HepG2 (cell line): Measurements from ENCODE around the gene PLEKHG2. TPM values are rescaled to one million over a fixed set of nuclear protein-coding genes. Genes with fewer than 3 reads are reported as not detected.

ENCODE experiments used
- FLYWCH1 ChIP-seq: sonication (generic); formaldehyde crosslinking; IDR thresholded peaks from 2 replicates; pipeline ENCODE4 v1.8.1; 2023; ENCODE audit warnings: mild to moderate bottlenecking, missing genetic modification reagents
- JUNB ChIP-seq: sonication (generic); formaldehyde crosslinking; IDR thresholded peaks from 2 replicates; pipeline ENCODE4 v1.8.0; 2022; ENCODE audit warnings: missing genetic modification reagents, mild to moderate bottlenecking, borderline replicate concordance
- MED8 ChIP-seq: sonication (generic); formaldehyde crosslinking; IDR thresholded peaks from 2 replicates; pipeline ENCODE4 v1.8.1; 2023; ENCODE audit warnings: mild to moderate bottlenecking, missing genetic modification reagents; ENCODE audit not compliant: insufficient replicate concordance
- MYC ChIP-seq: sonication (generic); formaldehyde crosslinking; IDR thresholded peaks from 2 replicates; pipeline ENCODE4 v1.9.0; 2021; ENCODE audit warnings: missing genetic modification reagents, borderline replicate concordance
- NFATC3 ChIP-seq: sonication (generic); formaldehyde crosslinking; IDR thresholded peaks from 2 replicates; pipeline ENCODE4 v1.5.1; 2020; ENCODE audit warnings: mild to moderate bottlenecking, missing genetic modification reagents
- NR2F6 ChIP-seq, 2 experiments: IDR thresholded peaks; 2 replicates each; pipeline ENCODE4 v1.6.1; 2016; ENCODE audit warnings: antibody characterized with exemption in 1 of 2, mild to moderate bottlenecking in 1 of 2
- PCBP1 ChIP-seq: fragments of 200-400 bp; formaldehyde crosslinking; IDR thresholded peaks from 2 replicates; pipeline ENCODE4 v1.6.1; 2017; ENCODE audit warnings: mild to moderate bottlenecking, low read depth, low read length, borderline replicate concordance
- PHF8 ChIP-seq: sonication (generic); formaldehyde crosslinking; IDR thresholded peaks from 2 replicates; pipeline ENCODE4 v1.5.0; 2020; ENCODE audit warnings: missing genetic modification reagents
- RBAK ChIP-seq: sonication (generic); formaldehyde crosslinking; IDR thresholded peaks from 2 replicates; pipeline ENCODE4 v1.5.1; 2020; ENCODE audit warnings: mild to moderate bottlenecking, missing genetic modification reagents
- SMAD9 ChIP-seq: sonication (generic); formaldehyde crosslinking; IDR thresholded peaks from 2 replicates; pipeline ENCODE4 v1.5.1; 2020; ENCODE audit warnings: mild to moderate bottlenecking, missing genetic modification reagents
- TEAD2 ChIP-seq: sonication (generic); formaldehyde crosslinking; IDR thresholded peaks from 2 replicates; pipeline ENCODE4 v1.9.0; 2021; ENCODE audit warnings: missing genetic modification reagents
- THYN1 ChIP-seq: sonication (generic); formaldehyde crosslinking; IDR thresholded peaks from 2 replicates; pipeline ENCODE4 v1.8.1; 2023; ENCODE audit warnings: low read depth, mild to moderate bottlenecking, moderate library complexity, missing genetic modification reagents, borderline replicate concordance
- TRIM24 ChIP-seq: sonication (generic); formaldehyde crosslinking; IDR thresholded peaks from 2 replicates; pipeline ENCODE4 v1.8.0; 2022; ENCODE audit warnings: mild to moderate bottlenecking, missing genetic modification reagents
- ZBTB10 ChIP-seq: sonication (generic); formaldehyde crosslinking; IDR thresholded peaks from 2 replicates; pipeline ENCODE4 v1.4.0; 2020; ENCODE audit warnings: missing genetic modification reagents, borderline replicate concordance
- ZBTB7A ChIP-seq: sonication (generic); formaldehyde crosslinking; IDR thresholded peaks from 2 replicates; pipeline ENCODE4 v1.8.0; 2022; ENCODE audit warnings: mild to moderate bottlenecking, missing genetic modification reagents
- ZFP37 ChIP-seq: sonication (generic); formaldehyde crosslinking; IDR thresholded peaks from 2 replicates; pipeline ENCODE4 v1.4.0; 2020; ENCODE audit warnings: missing genetic modification reagents, borderline replicate concordance
- ZMYM4 ChIP-seq: sonication (generic); formaldehyde crosslinking; IDR thresholded peaks from 2 replicates; pipeline ENCODE4 v1.8.1; 2023; ENCODE audit warnings: mild to moderate bottlenecking, missing genetic modification reagents
- ZNF382 ChIP-seq: sonication (generic); formaldehyde crosslinking; IDR thresholded peaks from 2 replicates; pipeline ENCODE4 v1.5.0; 2020; ENCODE audit warnings: missing genetic modification reagents, mild to moderate bottlenecking, borderline replicate concordance
- ZNF564 ChIP-seq: sonication (generic); formaldehyde crosslinking; IDR thresholded peaks from 2 replicates; pipeline ENCODE4 v1.8.1; 2023; ENCODE audit warnings: mild to moderate bottlenecking, missing genetic modification reagents
- ZNF777 ChIP-seq: sonication (generic); formaldehyde crosslinking; IDR thresholded peaks from 2 replicates; pipeline ENCODE4 v1.4.0; 2020; ENCODE audit warnings: missing genetic modification reagents
- polyA plus RNA-seq, 8 experiments: library from polyadenylated mRNA; depleted of rRNA in 3 of 8; stranded (reverse) in 7 of 8; unstranded in 1 of 8; fragments of >200 nt; fragmentation: Illumina TruSeq in 4 of 8; extraction: Trizol in 4 of 8; gene quantifications; 2 replicates each; pipeline versions ENCODE4 v1.2.1 to v1.2.3, GENCODE V29; 2011 to 2016; ENCODE audit warnings: low read depth in 4 of 8, missing spikeins in 1 of 8, mixed read lengths in 1 of 8; ENCODE audit not compliant: insufficient read depth in 1 of 8
- total RNA-seq, 5 experiments: library from RNA; depleted of rRNA; stranded (reverse); fragments of >200 nt; fragmentation: Illumina TruSeq; extraction: Trizol; gene quantifications; 2 replicates each; pipeline ENCODE4 v1.2.3, GENCODE V29; 2016; ENCODE audit warnings: low read depth in 1 of 5
- TF ChIP-seq, protein P1 (sequence below): sonication (generic); formaldehyde crosslinking; IDR thresholded peaks from 2 replicates; pipeline ENCODE4 v1.4.0; 2020; ENCODE audit warnings: missing genetic modification reagents
- TF ChIP-seq, protein P2 (sequence below): sonication (generic); formaldehyde crosslinking; IDR thresholded peaks from 2 replicates; pipeline ENCODE4 v1.9.0; 2022; ENCODE audit warnings: missing genetic modification reagents, mild to moderate bottlenecking, borderline replicate concordance

PLEKHG2 gene
- total and polyA plus RNA-seq, 2 of the 13 experiments (the other 11 are each of a cell fraction or from before 2014, with no cell fraction given), result 3.6 to 6.8 TPM

DNA sequence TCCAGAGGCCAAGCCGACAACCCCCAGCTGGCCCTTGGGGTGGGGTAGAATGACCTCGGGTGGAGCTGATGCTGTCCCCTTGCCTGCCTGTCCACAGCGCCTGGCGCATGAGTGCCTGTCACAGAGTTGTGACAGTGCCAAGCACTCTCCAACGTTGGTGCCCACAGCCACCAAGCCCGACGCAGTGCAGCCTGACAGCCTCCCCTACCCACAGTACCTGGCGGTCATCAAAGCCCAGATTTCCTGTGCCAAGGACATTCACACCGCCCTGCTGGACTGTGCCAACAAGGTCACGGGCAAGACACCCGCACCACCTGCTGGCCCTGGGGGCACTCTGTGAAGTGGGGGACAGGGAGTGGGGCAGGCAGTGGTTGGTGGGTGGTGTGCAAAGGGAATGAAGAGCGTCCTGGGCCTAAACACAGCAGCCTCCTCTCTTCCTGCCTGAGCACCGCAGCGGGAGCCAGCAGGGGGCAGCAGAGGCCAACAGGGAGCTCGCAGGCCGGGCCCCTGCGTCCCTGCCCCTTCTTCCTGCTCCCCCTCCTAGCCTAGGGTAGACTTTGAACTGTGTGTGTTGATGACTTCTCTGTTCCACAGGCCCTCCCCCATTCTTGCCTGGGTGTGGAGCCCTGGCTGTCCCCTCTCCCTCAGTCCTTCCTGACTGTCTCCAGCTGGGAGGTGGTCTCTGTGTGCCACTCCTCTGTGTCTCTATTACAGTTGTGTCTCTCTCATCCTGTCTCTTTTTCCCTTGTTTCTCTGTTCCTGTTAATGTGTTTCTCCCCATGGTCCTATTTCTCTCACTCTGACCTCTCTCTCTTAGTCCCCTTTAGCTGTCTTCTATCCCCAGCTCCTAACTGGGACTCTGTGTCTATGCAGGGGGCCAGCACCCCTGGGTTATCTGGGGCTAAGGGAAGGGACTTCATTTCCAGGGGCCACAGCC, 14.8 kb upstream of the PLEKHG2 start (continued):
- TF ChIP-seq ZBTB10 (CRISPR knock-in tag) (no peak), JUNB (no peak), MYC (CRISPR knock-in tag) (no peak), ZFP37 (no peak), ZBTB7A (CRISPR knock-in tag) (peak; percentile 53), SMAD9 (CRISPR knock-in tag) (no peak), PCBP1 (0 out of 2 replicates have a peak, but pooled peaks have one; percentile 85), NFATC3 (CRISPR knock-in tag) (no peak), FLYWCH1 (CRISPR knock-in tag) (no peak), ZNF777 (CRISPR knock-in tag) (no peak), ZNF564 (CRISPR knock-in tag) (no peak), THYN1 (CRISPR knock-in tag) (no peak), RBAK (CRISPR knock-in tag) (0 out of 2 replicates have a peak, but pooled peaks have one; percentile 59), NR2F6 (IDR thresholded peaks at IDR 0.05) (peak; percentile 59; the same call in 1 of the 2 replicates), NR2F6 (CRISPR knock-in tag; IDR thresholded peaks at IDR 0.05) (peak; percentile 86), TEAD2 (CRISPR knock-in tag) (no peak), ZNF382 (CRISPR knock-in tag) (no peak), PHF8 (CRISPR knock-in tag) (peak; percentile 26; the same call in 1 of the 2 replicates), ZMYM4 (peak; percentile 74), TRIM24 (CRISPR knock-in tag) (no peak), MED8 (CRISPR knock-in tag) (peak; percentile 4)
- TF ChIP-seq, protein P1, sequence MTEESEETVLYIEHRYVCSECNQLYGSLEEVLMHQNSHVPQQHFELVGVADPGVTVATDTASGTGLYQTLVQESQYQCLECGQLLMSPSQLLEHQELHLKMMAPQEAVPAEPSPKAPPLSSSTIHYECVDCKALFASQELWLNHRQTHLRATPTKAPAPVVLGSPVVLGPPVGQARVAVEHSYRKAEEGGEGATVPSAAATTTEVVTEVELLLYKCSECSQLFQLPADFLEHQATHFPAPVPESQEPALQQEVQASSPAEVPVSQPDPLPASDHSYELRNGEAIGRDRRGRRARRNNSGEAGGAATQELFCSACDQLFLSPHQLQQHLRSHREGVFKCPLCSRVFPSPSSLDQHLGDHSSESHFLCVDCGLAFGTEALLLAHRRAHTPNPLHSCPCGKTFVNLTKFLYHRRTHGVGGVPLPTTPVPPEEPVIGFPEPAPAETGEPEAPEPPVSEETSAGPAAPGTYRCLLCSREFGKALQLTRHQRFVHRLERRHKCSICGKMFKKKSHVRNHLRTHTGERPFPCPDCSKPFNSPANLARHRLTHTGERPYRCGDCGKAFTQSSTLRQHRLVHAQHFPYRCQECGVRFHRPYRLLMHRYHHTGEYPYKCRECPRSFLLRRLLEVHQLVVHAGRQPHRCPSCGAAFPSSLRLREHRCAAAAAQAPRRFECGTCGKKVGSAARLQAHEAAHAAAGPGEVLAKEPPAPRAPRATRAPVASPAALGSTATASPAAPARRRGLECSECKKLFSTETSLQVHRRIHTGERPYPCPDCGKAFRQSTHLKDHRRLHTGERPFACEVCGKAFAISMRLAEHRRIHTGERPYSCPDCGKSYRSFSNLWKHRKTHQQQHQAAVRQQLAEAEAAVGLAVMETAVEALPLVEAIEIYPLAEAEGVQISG, result peak; percentile 78
- TF ChIP-seq, protein P2, sequence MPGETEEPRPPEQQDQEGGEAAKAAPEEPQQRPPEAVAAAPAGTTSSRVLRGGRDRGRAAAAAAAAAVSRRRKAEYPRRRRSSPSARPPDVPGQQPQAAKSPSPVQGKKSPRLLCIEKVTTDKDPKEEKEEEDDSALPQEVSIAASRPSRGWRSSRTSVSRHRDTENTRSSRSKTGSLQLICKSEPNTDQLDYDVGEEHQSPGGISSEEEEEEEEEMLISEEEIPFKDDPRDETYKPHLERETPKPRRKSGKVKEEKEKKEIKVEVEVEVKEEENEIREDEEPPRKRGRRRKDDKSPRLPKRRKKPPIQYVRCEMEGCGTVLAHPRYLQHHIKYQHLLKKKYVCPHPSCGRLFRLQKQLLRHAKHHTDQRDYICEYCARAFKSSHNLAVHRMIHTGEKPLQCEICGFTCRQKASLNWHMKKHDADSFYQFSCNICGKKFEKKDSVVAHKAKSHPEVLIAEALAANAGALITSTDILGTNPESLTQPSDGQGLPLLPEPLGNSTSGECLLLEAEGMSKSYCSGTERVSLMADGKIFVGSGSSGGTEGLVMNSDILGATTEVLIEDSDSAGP (CRISPR knock-in tag), result peak; percentile 94
